Activated T-cell treated with anti-CD3 and anti-CD28 coated beads, Interleukin-2, amount 50 U/mL, for 72 hours (primary cell): Measurements from ENCODE around the gene YTHDF2. TPM values are rescaled to one million over a fixed set of nuclear protein-coding genes. Genes with fewer than 3 reads are reported as not detected.
"Not testable (repeated sequence)": the region's sequence is repeated elsewhere in the genome, so short reads cannot be mapped to it uniquely, and the experiment has no call there.

Source experiments
- ATAC-seq, 2 donors: fragments of 150-1000 bp; cut with Tn5 transposase; replicated peaks in 1 of 2; 2 replicates each; pipeline ENCODE4 v1.10.0; 2021; ENCODE audit warnings: moderate library complexity in 2 of 2, mild to moderate bottlenecking in 1 of 2
- DNase-seq, 2 donors: peaks; one replicate each; pipeline ENCODE4 v3.0.0; 2021 to 2022; ENCODE audit warnings: mixed read lengths in 1 of 2
- H3K27ac Mint-ChIP-seq: one replicate; pipeline ENCODE4 v1.8.0; 2022; ENCODE audit warnings: mild to moderate bottlenecking, moderate library complexity, mixed read lengths
- H3K27me3 Mint-ChIP-seq: one replicate; pipeline ENCODE4 v1.8.0; 2022; ENCODE audit warnings: low read depth, mixed read lengths
- H3K36me3 Mint-ChIP-seq, 2 donors: one replicate each; pipeline ENCODE4 v1.8.0; 2022; ENCODE audit warnings: mixed read lengths in 2 of 2, mild to moderate bottlenecking in 1 of 2; ENCODE audit not compliant: insufficient read depth in 2 of 2
- H3K4me1 Mint-ChIP-seq: one replicate; pipeline ENCODE4 v1.8.0; 2022; ENCODE audit warnings: low read depth, mixed read lengths
- H3K4me3 Mint-ChIP-seq, 2 donors: one replicate each; pipeline ENCODE4 v1.8.0; 2022; ENCODE audit warnings: mild to moderate bottlenecking in 2 of 2, mixed read lengths in 2 of 2, moderate library complexity in 2 of 2
- H3K9me3 Mint-ChIP-seq, 2 donors: one replicate each; pipeline ENCODE4 v1.8.0; 2022; ENCODE audit warnings: mixed read lengths in 2 of 2
- total RNA-seq, 2 donors: library from RNA; stranded (reverse); gene quantifications; one replicate each; pipeline ENCODE4 v1.2.3, GENCODE V29; 2022

YTHDF2 gene
- total RNA-seq: 100 to 1,000 TPM in 1 of 2 donors, 10 to 100 TPM in 1; 86.3 to 104 TPM

DNA sequence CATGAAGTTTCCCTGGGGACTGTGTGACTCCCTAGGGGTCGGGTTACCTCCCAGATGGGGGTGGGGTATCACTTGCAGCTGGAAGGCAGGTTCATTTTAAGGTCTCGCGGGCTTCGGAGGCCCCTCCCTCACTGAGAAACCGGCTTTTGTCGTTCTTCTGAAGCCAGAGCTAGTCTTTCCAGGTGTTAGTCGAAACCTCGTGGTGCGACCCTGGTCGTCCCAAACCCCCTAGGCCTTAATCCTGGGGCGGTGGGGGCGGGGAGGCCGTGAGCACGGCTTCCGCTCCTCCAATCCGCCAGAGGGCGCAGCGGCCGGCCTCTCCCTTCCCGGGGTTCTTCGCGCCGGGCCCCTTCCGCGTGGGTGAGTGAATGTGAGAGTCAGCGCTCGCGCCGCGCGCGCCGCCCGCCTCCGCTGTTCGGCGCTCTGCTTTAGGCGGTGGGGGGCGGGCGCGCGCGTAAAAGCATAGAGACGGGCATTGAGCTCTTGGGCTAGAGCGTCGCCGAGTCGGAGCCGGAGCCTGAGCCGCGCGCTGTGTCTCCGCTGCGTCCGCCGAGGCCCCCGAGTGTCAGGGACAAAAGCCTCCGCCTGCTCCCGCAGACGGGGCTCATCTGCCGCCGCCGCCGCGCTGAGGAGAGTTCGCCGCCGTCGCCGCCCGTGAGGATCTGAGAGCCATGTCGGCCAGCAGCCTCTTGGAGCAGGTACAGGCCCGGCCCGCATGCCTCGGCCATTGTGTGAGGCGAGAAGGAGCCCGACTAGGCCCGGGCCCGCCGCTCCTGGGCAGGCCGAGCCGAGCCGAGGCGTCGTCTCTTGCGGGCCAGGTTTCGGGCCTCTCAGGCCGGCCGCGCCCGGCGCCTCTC lies at the start of gene YTHDF2:
Gene YTHDF2 (plus strand): TSS at position 491 of the 857 bp plus-strand sequence. CDS start 181 bp downstream, at position 672.
- H3K4me3 Mint-ChIP-seq: peak within 1 kb of the TSS; percentile 94 to 99
- H3K4me1 Mint-ChIP-seq: peaks cover 40% of the 10 kb centered on the region
- no peaks in the 10 kb centered on the region for H3K27me3 Mint-ChIP-seq
- no peaks in the 10 kb centered on the region for H3K9me3 Mint-ChIP-seq
- peak within 1 kb of the TSS; percentile 95 for H3K27ac Mint-ChIP-seq
- DNase-seq: peak; percentile 99
- peak; percentile 92 to 96 for ATAC-seq
- peaks cover 8 to 23% of the 10 kb centered on the region in 2 donors for H3K36me3 Mint-ChIP-seq

DNA sequence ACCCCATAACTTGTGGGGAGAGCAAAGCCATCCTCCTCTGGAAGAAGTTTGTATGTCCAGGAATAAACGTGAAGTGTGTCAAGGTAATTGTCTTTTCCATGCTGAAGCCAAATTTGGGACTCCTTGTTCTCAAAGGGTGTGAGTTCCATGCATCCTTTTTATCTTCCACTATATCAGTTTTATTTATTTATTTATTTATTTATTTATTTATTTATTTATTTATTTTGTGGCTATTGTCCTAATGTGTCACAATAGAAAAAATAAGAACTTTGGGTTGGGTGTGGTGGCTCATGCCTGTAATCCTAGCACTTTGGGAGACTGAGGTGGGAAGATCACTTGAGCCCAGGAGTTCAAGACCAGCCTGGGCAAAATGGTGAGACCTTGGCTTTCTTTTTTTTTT lies 45.1 kb upstream of the YTHDF2 start:
- H3K36me3 Mint-ChIP-seq: peaks cover 0 to 17% of the 10 kb centered on the region in 2 donors
- not testable (repeated sequence) for DNase-seq, H3K4me3 Mint-ChIP-seq, ATAC-seq, H3K4me1 Mint-ChIP-seq, H3K27me3 Mint-ChIP-seq, H3K9me3 Mint-ChIP-seq, H3K27ac Mint-ChIP-seq

- H3K27me3 Mint-ChIP-seq: no peaks in the 10 kb centered on the region
- H3K4me1 Mint-ChIP-seq: no peaks in the 10 kb centered on the region
- no peak for ATAC-seq
- no peaks in the 10 kb centered on the region for H3K9me3 Mint-ChIP-seq
- no peak for DNase-seq
- no peak overlapping the region for H3K4me3 Mint-ChIP-seq
- H3K36me3 Mint-ChIP-seq: peaks cover 6 to 16% of the 10 kb centered on the region in 2 donors
- no peak overlapping the region for H3K27ac Mint-ChIP-seq
Observed at GRCh38 chr1:28703629-28704028, 33.1 kb upstream of the YTHDF2 start.

- Mint-ChIP-seq H3K9me3 (no peaks in the 10 kb centered on the region), H3K4me1 (no peaks in the 10 kb centered on the region), H3K36me3 (peaks cover 3 to 6% of the 10 kb centered on the region in 2 donors), H3K4me3 (no peak overlapping the region), H3K27me3 (no peaks in the 10 kb centered on the region), H3K27ac (no peak overlapping the region)
- no peak for DNase-seq
- ATAC-seq: no peak
Observed at GRCh38 chr1:28716336-28716735, 20.4 kb upstream of the YTHDF2 start.

DNA sequence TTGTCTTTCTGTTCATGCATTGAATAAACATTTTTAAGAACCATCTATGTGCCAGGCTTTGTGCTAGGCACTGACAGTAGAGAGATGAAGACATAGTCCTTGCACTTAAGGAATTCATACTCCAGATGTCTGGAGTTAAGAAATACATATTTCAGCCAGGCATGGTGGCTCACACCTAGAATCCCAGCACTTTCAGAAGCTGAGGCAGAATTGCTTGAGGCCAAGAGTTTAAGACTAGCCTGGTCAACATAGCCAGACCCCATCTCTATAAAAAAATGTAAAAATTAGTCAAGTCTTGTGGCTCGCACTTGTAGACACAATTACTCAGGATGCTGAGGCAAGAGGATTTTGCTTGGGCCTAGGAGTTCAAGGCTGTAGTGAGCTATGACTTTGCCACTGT lies 18.6 kb upstream of the YTHDF2 start:
- DNase-seq (no peak), ATAC-seq (no peak)
- Mint-ChIP-seq H3K4me3 (no peak overlapping the region), H3K27ac (no peak overlapping the region), H3K9me3 (no peaks in the 10 kb centered on the region), H3K4me1 (no peaks in the 10 kb centered on the region), H3K36me3 (peaks cover 3 to 6% of the 10 kb centered on the region in 2 donors), H3K27me3 (no peaks in the 10 kb centered on the region)

- peak overlapping the region; percentile 56 for H3K27ac Mint-ChIP-seq
- no peak overlapping the region for H3K4me3 Mint-ChIP-seq
- no peaks in the 10 kb centered on the region for H3K9me3 Mint-ChIP-seq
- ATAC-seq (no peak), DNase-seq (no peak)
- H3K4me1 Mint-ChIP-seq: no peaks in the 10 kb centered on the region
- H3K36me3 Mint-ChIP-seq: peaks cover 3 to 6% of the 10 kb centered on the region in 2 donors
- no peaks in the 10 kb centered on the region for H3K27me3 Mint-ChIP-seq
Observed at GRCh38 chr1:28718586-28719331, 18.0 kb upstream of the YTHDF2 start.

- no peaks in the 10 kb centered on the region for H3K9me3 Mint-ChIP-seq
- H3K4me3 Mint-ChIP-seq: no peak overlapping the region
- peak overlapping the region; percentile 56 for H3K27ac Mint-ChIP-seq
- H3K36me3 Mint-ChIP-seq: peaks cover 2 to 3% of the 10 kb centered on the region in 2 donors
- no peaks in the 10 kb centered on the region for H3K27me3 Mint-ChIP-seq
- DNase-seq (no peak), ATAC-seq (no peak)
- H3K4me1 Mint-ChIP-seq: no peaks in the 10 kb centered on the region
Observed at GRCh38 chr1:28719332-28719619, 17.5 kb upstream of the YTHDF2 start.

GRCh38 chr1:28720376-28720775 lies 16.4 kb upstream of the YTHDF2 start:
- no peak for ATAC-seq
- no peak overlapping the region for H3K4me3 Mint-ChIP-seq
- H3K9me3 Mint-ChIP-seq: no peaks in the 10 kb centered on the region
- no peak overlapping the region for H3K27ac Mint-ChIP-seq
- DNase-seq: no peak
- no peaks in the 10 kb centered on the region for H3K27me3 Mint-ChIP-seq
- H3K36me3 Mint-ChIP-seq: no peaks in the 10 kb centered on the region
- no peaks in the 10 kb centered on the region for H3K4me1 Mint-ChIP-seq

GRCh38 chr1:28721927-28722326 lies 14.8 kb upstream of the YTHDF2 start:
- H3K9me3 Mint-ChIP-seq, DNase-seq, H3K27ac Mint-ChIP-seq, H3K4me1 Mint-ChIP-seq, H3K27me3 Mint-ChIP-seq, H3K4me3 Mint-ChIP-seq, H3K36me3 Mint-ChIP-seq, ATAC-seq: not testable (repeated sequence)

GRCh38 chr1:28725365-28725764 lies 11.4 kb upstream of the YTHDF2 start:
- H3K4me1 Mint-ChIP-seq, H3K4me3 Mint-ChIP-seq, H3K9me3 Mint-ChIP-seq, H3K27me3 Mint-ChIP-seq, DNase-seq, H3K27ac Mint-ChIP-seq, ATAC-seq, H3K36me3 Mint-ChIP-seq: not testable (repeated sequence)

GRCh38 chr1:28735961-28736449 lies 735 bp upstream of the YTHDF2 start:
- Mint-ChIP-seq H3K4me3 (peak overlapping the region; percentile 94 to 99), H3K27ac (peak overlapping the region; percentile 93), H3K27me3 (no peaks in the 10 kb centered on the region), H3K9me3 (no peaks in the 10 kb centered on the region), H3K36me3 (peaks cover 8 to 21% of the 10 kb centered on the region in 2 donors), H3K4me1 (peaks cover 33% of the 10 kb centered on the region)
- DNase-seq (no peak), ATAC-seq (no peak)

GRCh38 chr1:28737307-28738132 lies 780 bp downstream of the YTHDF2 start:
- H3K36me3 Mint-ChIP-seq: peaks cover 11 to 27% of the 10 kb centered on the region in 2 donors
- peaks cover 48% of the 10 kb centered on the region for H3K4me1 Mint-ChIP-seq
- no peak for ATAC-seq
- peak overlapping the region; percentile 95 for H3K27ac Mint-ChIP-seq
- peak; percentile 46 to 54 for DNase-seq
- no peaks in the 10 kb centered on the region for H3K9me3 Mint-ChIP-seq
- H3K27me3 Mint-ChIP-seq: no peaks in the 10 kb centered on the region
- H3K4me3 Mint-ChIP-seq: peak overlapping the region; percentile 94 to 99

DNA sequence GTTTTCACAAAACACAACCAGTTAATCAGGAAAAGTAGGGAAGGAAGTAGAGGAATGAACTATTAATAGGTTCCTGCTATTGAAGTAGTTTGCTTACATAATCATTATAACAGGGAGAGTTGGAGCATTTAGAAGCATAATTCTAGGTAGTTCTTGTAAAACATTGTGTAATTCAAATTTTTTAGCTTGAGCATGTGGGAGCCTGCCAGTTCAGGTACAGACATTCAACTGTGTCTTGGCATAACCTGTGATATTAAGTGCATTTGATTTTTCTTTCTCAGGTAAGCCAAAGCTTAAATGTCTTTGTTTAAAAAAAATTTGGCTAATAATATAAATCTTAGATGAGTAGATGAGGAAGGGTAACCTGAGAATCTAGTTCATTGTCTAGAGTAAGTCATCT lies 3.4 kb downstream of the YTHDF2 start:
- Mint-ChIP-seq H3K27me3 (no peaks in the 10 kb centered on the region), H3K9me3 (no peaks in the 10 kb centered on the region), H3K36me3 (peaks cover 19 to 47% of the 10 kb centered on the region in 2 donors), H3K27ac (peak overlapping the region; percentile 76), H3K4me1 (peaks cover 74% of the 10 kb centered on the region), H3K4me3 (peak overlapping the region; percentile 67 to 99)
- ATAC-seq (no peak), DNase-seq (no peak)
